H1 (cell line): Measurements from ENCODE around the gene SHISAL1. TPM values are rescaled to one million over a fixed set of nuclear protein-coding genes. Genes with fewer than 3 reads are reported as not detected.

ENCODE experiments used
- CTCF ChIA-PET: fragments of 300-600 bp; sonication (Branson Sonifier 250); formaldehyde crosslinking; loops from one replicate; lab custom pipeline; 2021; ENCODE audit not compliant: partially characterized antibody; lab: Charles Lee
- POLR2A ChIA-PET: fragments of 300-600 bp; sonication (Branson Sonifier 250); formaldehyde crosslinking; loops from one replicate; lab custom pipeline; 2021; ENCODE audit warnings: inconsistent platforms; ENCODE audit not compliant: partially characterized antibody; lab: Charles Lee
- DNase-seq, 2 experiments: peaks; one replicate each; pipeline versions ENCODE4 v3.0.0 to v3.0.0-alpha.2; 2010 to 2022; ENCODE audit warnings: low spot score in 2 of 2, low read depth in 1 of 2, mixed read lengths in 1 of 2
- FAIRE-seq: peaks from 2 replicates; lab custom pipeline; 2011; peaks lifted over from hg19 to GRCh38; lab: Jason Lieb, UNC
- H2AFZ ChIP-seq: 2 replicates; pipeline ENCODE4 v1.8.1; 2012; ENCODE audit warnings: low read length, inconsistent platforms
- H2AK5ac ChIP-seq: 2 replicates; pipeline ENCODE4 v1.6.1; 2013; ENCODE audit warnings: low read depth, low read length
- H2BK120ac ChIP-seq: replicated peaks from 2 replicates; pipeline ENCODE3; 2013; ENCODE audit warnings: low read depth, low read length, inconsistent platforms
- H2BK12ac ChIP-seq: 2 replicates; pipeline ENCODE4 v1.6.1; 2013; ENCODE audit warnings: low read depth, low read length
- H2BK15ac ChIP-seq: 2 replicates; pipeline ENCODE4 v1.6.1; 2013; ENCODE audit warnings: low read length
- H2BK20ac ChIP-seq: 2 replicates; pipeline ENCODE4 v1.6.1; 2013; ENCODE audit warnings: low read length
- H2BK5ac ChIP-seq: 2 replicates; pipeline ENCODE4 v1.6.1; 2013; ENCODE audit warnings: low read depth, low read length
- H3K14ac ChIP-seq: 2 replicates; pipeline ENCODE4 v1.6.1; 2013; ENCODE audit warnings: inconsistent platforms; ENCODE audit not compliant: insufficient read length
- H3K18ac ChIP-seq: 2 replicates; pipeline ENCODE4 v1.6.1; 2013; ENCODE audit warnings: low read length; ENCODE audit errors: extremely low read depth
- H3K23ac ChIP-seq: 2 replicates; pipeline ENCODE4 v1.6.1; 2013; ENCODE audit warnings: inconsistent platforms; ENCODE audit not compliant: insufficient read length
- H3K23me2 ChIP-seq: 2 replicates; pipeline ENCODE4 v1.6.1; 2013; ENCODE audit warnings: low read depth, low read length
- H3K27ac ChIP-seq: 2 replicates; pipeline ENCODE4 v1.6.1; 2011; ENCODE audit warnings: low read depth, low read length, inconsistent platforms
- H3K27me3 ChIP-seq, 4 experiments: replicated peaks in 1 of 4; 1 replicate in 1 of 4; 2 replicates in 3 of 4; pipeline versions ENCODE4 v1.6.1 to v1.8.1; 2011 to 2013; ENCODE audit warnings: low read length in 3 of 4, mild to moderate bottlenecking in 3 of 4, inconsistent platforms in 2 of 4, mixed read lengths in 2 of 4, moderate library complexity in 1 of 4; ENCODE audit not compliant: control insufficient read depth in 3 of 4, insufficient read depth in 3 of 4; ENCODE audit errors: extremely low read depth in 1 of 4
- H3K36me3 ChIP-seq, 4 experiments: 2 replicates each; pipeline versions ENCODE4 v1.6.1 to v1.8.1; 2011 to 2013; ENCODE audit warnings: mild to moderate bottlenecking in 4 of 4, low read length in 3 of 4, moderate library complexity in 2 of 4, control low read depth in 1 of 4, inconsistent platforms in 1 of 4; ENCODE audit not compliant: insufficient read depth in 4 of 4, control insufficient read depth in 2 of 4
- H3K4ac ChIP-seq: replicated peaks from 2 replicates; pipeline ENCODE3; 2013; ENCODE audit warnings: low read length, low read depth, mixed read lengths, inconsistent platforms; ENCODE audit not compliant: insufficient read length
- H3K4me1 ChIP-seq, 4 experiments: replicated peaks in 1 of 4; 1 replicate in 1 of 4; 2 replicates in 3 of 4; pipeline versions ENCODE4 v1.6.1 to v1.8.1; 2011 to 2013; ENCODE audit warnings: low read length in 3 of 4, inconsistent platforms in 2 of 4, mixed read lengths in 1 of 4; ENCODE audit not compliant: insufficient read depth in 4 of 4, control insufficient read depth in 3 of 4
- H3K4me2 ChIP-seq, 2 experiments: 2 replicates each; pipeline versions ENCODE4 v1.6.1 to v1.8.1; 2011 to 2013; ENCODE audit warnings: low read depth in 2 of 2, low read length in 2 of 2, control low read depth in 1 of 2, inconsistent platforms in 1 of 2, mild to moderate bottlenecking in 1 of 2; ENCODE audit not compliant: insufficient read depth in 1 of 2
- H3K4me3 ChIP-seq, 4 experiments: fragments of 200-600, 300-600 bp in 1 of 4; sonication (generic), shearing (Covaris generic), sonication (Bioruptor Twin) in 1 of 4; 2 replicates each; pipeline versions ENCODE4 v1.5.1 to v1.8.1; 2011 to 2016; ENCODE audit warnings: low read length in 4 of 4, low read depth in 3 of 4, control low read depth in 2 of 4, inconsistent platforms in 2 of 4, mild to moderate bottlenecking in 2 of 4, mixed read lengths in 1 of 4, moderate library complexity in 1 of 4; ENCODE audit not compliant: insufficient read depth in 2 of 4; ENCODE audit errors: extremely low read depth in 1 of 4
- H3K56ac ChIP-seq: replicated peaks from 2 replicates; pipeline ENCODE3; 2013; ENCODE audit warnings: low read depth, mild to moderate bottlenecking, mixed read lengths, low read length, inconsistent platforms; ENCODE audit not compliant: insufficient read length
- H3K79me1 ChIP-seq: 2 replicates; pipeline ENCODE4 v1.6.1; 2013; ENCODE audit warnings: low read depth, low read length, control low read depth
- H3K79me2 ChIP-seq, 2 experiments: 2 replicates each; pipeline versions ENCODE4 v1.6.1 to v1.8.1; 2012 to 2013; ENCODE audit warnings: low read length in 2 of 2, mild to moderate bottlenecking in 2 of 2, inconsistent platforms in 1 of 2; ENCODE audit not compliant: insufficient read depth in 2 of 2, control insufficient read depth in 1 of 2
- H3K9ac ChIP-seq, 4 experiments: replicated peaks in 1 of 4; 1 replicate in 1 of 4; 2 replicates in 3 of 4; pipeline versions ENCODE4 v1.6.1 to v1.8.1; 2011 to 2013; ENCODE audit warnings: low read depth in 3 of 4, low read length in 3 of 4, control low read depth in 2 of 4, mild to moderate bottlenecking in 2 of 4, moderate library complexity in 2 of 4, inconsistent platforms in 1 of 4; ENCODE audit errors: extremely low read depth in 1 of 4
- H3K9me3 ChIP-seq, 2 experiments: 2 replicates each; pipeline versions ENCODE4 v1.6.1 to v1.8.1; 2012 to 2013; ENCODE audit warnings: mild to moderate bottlenecking in 2 of 2, moderate library complexity in 2 of 2, control low read depth in 1 of 2, inconsistent platforms in 1 of 2, low read depth in 1 of 2, low read length in 1 of 2, mixed read lengths in 1 of 2; ENCODE audit not compliant: insufficient read depth in 2 of 2
- H4K20me1 ChIP-seq, 2 experiments: replicated peaks in 1 of 2; 2 replicates each; pipeline versions ENCODE3 to v1.8.1; 2011 to 2013; ENCODE audit warnings: inconsistent platforms in 2 of 2, low read length in 2 of 2, mild to moderate bottlenecking in 1 of 2; ENCODE audit not compliant: insufficient read depth in 2 of 2, control insufficient read depth in 1 of 2
- H4K5ac ChIP-seq: 2 replicates; pipeline ENCODE4 v1.6.1; 2013; ENCODE audit warnings: low read length, low read depth, mixed read lengths, inconsistent platforms; ENCODE audit not compliant: insufficient read length
- H4K8ac ChIP-seq: 2 replicates; pipeline ENCODE4 v1.8.0; 2013; ENCODE audit warnings: mild to moderate bottlenecking, moderate library complexity, low read length, inconsistent platforms; ENCODE audit not compliant: insufficient read depth; ENCODE audit errors: extremely low read depth
- H4K91ac ChIP-seq: replicated peaks from 2 replicates; pipeline ENCODE3; 2013; ENCODE audit warnings: low read length, mixed read lengths, inconsistent platforms; ENCODE audit not compliant: insufficient read length
- EGR1 ChIP-seq: IDR thresholded peaks from 2 replicates; pipeline ENCODE4 v1.6.1; 2011; ENCODE audit warnings: low read depth, low read length, borderline replicate concordance
- JUN ChIP-seq: IDR thresholded peaks from 2 replicates; pipeline ENCODE4 v1.6.1; 2011; ENCODE audit warnings: low read depth, mild to moderate bottlenecking, improper control_type of control experiment, low read length
- KDM1A ChIP-seq: fragments of 200-600, 300-600 bp; sonication (generic); IDR thresholded peaks from 2 replicates; pipeline ENCODE4 v1.7.1; 2016; ENCODE audit warnings: mild to moderate bottlenecking, low read length, borderline replicate concordance
- KDM4A ChIP-seq: IDR thresholded peaks from one replicate; pipeline ENCODE4 v1.7.1; 2012; ENCODE audit warnings: low read depth, mild to moderate bottlenecking, moderate library complexity, low read length, inconsistent platforms; ENCODE audit not compliant: severe bottlenecking
- POLR2AphosphoS5 ChIP-seq: IDR thresholded peaks from 2 replicates; pipeline ENCODE4 v1.6.1; 2011; ENCODE audit warnings: low read depth, low read length
- POU5F1 ChIP-seq: IDR thresholded peaks from 2 replicates; pipeline ENCODE4 v1.6.1; 2011; ENCODE audit warnings: low read depth, mild to moderate bottlenecking, low read length, moderate library complexity
- SP4 ChIP-seq: IDR thresholded peaks from 2 replicates; pipeline ENCODE4 v1.6.1; 2012; ENCODE audit warnings: low read length, inconsistent platforms
- SUZ12 ChIP-seq: fragments of 200-600 bp; sonication (generic); IDR thresholded peaks from 2 replicates; pipeline ENCODE4 v1.6.1; 2012; ENCODE audit warnings: mild to moderate bottlenecking, inconsistent platforms, low read length, moderate library complexity, mixed read lengths
- TAF1 ChIP-seq: IDR thresholded peaks from 2 replicates; pipeline ENCODE4 v1.6.1; 2011; ENCODE audit warnings: mild to moderate bottlenecking, low read depth, low read length
- TAF7 ChIP-seq: optimal IDR thresholded peaks from 2 replicates; pipeline ENCODE3; 2011; ENCODE audit warnings: low read depth, mild to moderate bottlenecking, inconsistent platforms, low read length, moderate library complexity, borderline replicate concordance
- WGBS, 2 experiments: shearing (Covaris generic) in 1 of 2; methylation state at CpG; one replicate each; pipeline versions ENCODE4 v1.1.6 to v1.1.7; 2013 to 2015; ENCODE audit warnings: low lambda C conversion rate in 2 of 2, mixed read lengths in 2 of 2, inconsistent platforms in 1 of 2, low coverage in 1 of 2, missing lambda C conversion rate in 1 of 2; ENCODE audit not compliant: insufficient replicate concordance in 2 of 2, insufficient coverage in 1 of 2, insufficient read length in 1 of 2; ENCODE audit errors: extremely low coverage in 1 of 2, missing lambda C conversion rate in 1 of 2; 5-methylcytosine and 5-hydroxymethylcytosine counted together
- polyA plus RNA-seq, 7 experiments: library from polyadenylated mRNA; depleted of rRNA in 3 of 7; stranded (reverse) in 5 of 7; unstranded in 2 of 7; fragments of >200 nt in 5 of 7; fragments of 200-250 nt in 2 of 7; gene quantifications; 1 replicate in 5 of 7; 2 replicates in 1 of 7; 4 replicates in 1 of 7; pipeline versions ENCODE4 v1.2.1 to v1.2.3, GENCODE V29; 2011 to 2013; ENCODE audit warnings: missing spikeins in 2 of 7, mixed read lengths in 2 of 7
- total RNA-seq: library from RNA; stranded (reverse); fragmentation: NEBNext Ultra II Directional; extraction: Animal tissue kit (Norgen Biotek cat#: 25700); gene quantifications from 2 replicates; pipeline ENCODE4 v1.2.1, GENCODE V29; 2021
- TF ChIP-seq, protein P1 (sequence below): IDR thresholded peaks from 2 replicates; pipeline ENCODE4 v1.6.1; 2012; ENCODE audit warnings: inconsistent platforms

Gene SHISAL1
- total and polyA plus RNA-seq, 2 of the 8 experiments (the other 6 are each of a cell fraction or from before 2014, with no cell fraction given): 3.7 to 5.8 TPM

GRCh38 chr22:44330744-44331660 lies 18.3 kb upstream of the SHISAL1 start:
- H4K5ac ChIP-seq: no peak overlapping the region
- no peak overlapping the region for H2BK12ac ChIP-seq
- H3K23ac ChIP-seq: no peak overlapping the region
- H2BK5ac ChIP-seq: no peak overlapping the region
- no peak overlapping the region for H4K91ac ChIP-seq
- FAIRE-seq (no peak), DNase-seq (peak in 1 of 2 experiments; percentile 77)
- peaks cover 0 to 28% (median 13%) of the 10 kb centered on the region in 4 experiments; a peak in 6 of 7 replicates for H3K4me1 ChIP-seq
- H2BK120ac ChIP-seq: no peak overlapping the region
- no peak overlapping the region for H3K14ac ChIP-seq
- H3K23me2 ChIP-seq: peaks cover 33% of the 10 kb centered on the region
- H3K18ac ChIP-seq: peak overlapping the region; percentile 71; the same call in 1 of the 2 replicates
- no peaks in the 10 kb centered on the region for H3K9me3 ChIP-seq
- H3K9ac ChIP-seq: peak overlapping the region; percentile 13 to 69 (median 40); a peak in 3 of 7 replicates
- H2BK15ac ChIP-seq: no peak overlapping the region
- no peak overlapping the region for H3K56ac ChIP-seq
- no peak overlapping the region for H3K4ac ChIP-seq
- CTCF ChIA-PET: interaction anchor here (0.6 to 1.7 kb wide), 13 partner anchors 8 to 338 kb away, joined by 3 to 7 read pairs (median 3); no protein-coding TSS in a partner anchor
- H3K27ac ChIP-seq: no peak overlapping the region; the same call in 1 of the 2 replicates
- H2AK5ac ChIP-seq: no peak overlapping the region
- H4K8ac ChIP-seq: peak overlapping the region; percentile 97
- no peaks in the 10 kb centered on the region for H3K36me3 ChIP-seq
- peak overlapping the region; percentile 84 to 99 for H3K4me2 ChIP-seq
- peak overlapping the region; percentile 3; the same call in 1 of the 2 replicates for H2AFZ ChIP-seq
- no peak overlapping the region for H2BK20ac ChIP-seq
- H3K79me1 ChIP-seq: no peaks in the 10 kb centered on the region; the same call in 1 of the 2 replicates
- no peaks in the 10 kb centered on the region for H3K79me2 ChIP-seq
- peaks cover 0 to 43% (median 27%) of the 10 kb centered on the region in 4 experiments; a peak in 6 of 7 replicates for H3K27me3 ChIP-seq
- peak overlapping the region; percentile 50 to 76 (median 54) for H3K4me3 ChIP-seq
- H4K20me1 ChIP-seq: peaks cover 0 to 13% of the 10 kb centered on the region in 2 experiments
- POLR2A ChIA-PET: interaction anchor here (0.7 to 2.6 kb wide), 7 partner anchors 10 to 954 kb away, joined by 3 to 8 read pairs (median 3); no protein-coding TSS in a partner anchor
- 3% methylated on average over 26 of the region's 103 CpGs; no CpG with 5 or more reads in 1 of the 2 experiments for WGBS, 2 experiments
- TF ChIP-seq TAF7 (no peak), POLR2AphosphoS5 (no peak), SUZ12 (peak; percentile 49), TAF1 (peak; percentile 57; the same call in 1 of the 2 replicates), EGR1 (peak; percentile 44; the same call in 1 of the 2 replicates), POU5F1 (no peak), KDM4A (peak; percentile 61), KDM1A (no peak), SP4 (no peak), JUN (peak; percentile 54; the same call in 1 of the 2 replicates)
- TF ChIP-seq, protein P1, sequence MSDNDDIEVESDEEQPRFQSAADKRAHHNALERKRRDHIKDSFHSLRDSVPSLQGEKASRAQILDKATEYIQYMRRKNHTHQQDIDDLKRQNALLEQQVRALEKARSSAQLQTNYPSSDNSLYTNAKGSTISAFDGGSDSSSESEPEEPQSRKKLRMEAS: peak; percentile 65; the same call in 1 of the 2 replicates
